Cardiac septum (tissue), 1 donor: ENCODE results near the gene TAS2R31. TPM values are rescaled to one million over a fixed set of nuclear protein-coding genes. Genes with fewer than 3 reads are reported as not detected.
"Not testable (repeated sequence)": the region's sequence is repeated elsewhere in the genome, so short reads cannot be mapped to it uniquely, and the experiment has no call there.

Experiments used
- DNase-seq: peaks from one replicate; pipeline ENCODE4 v3.0.0-alpha.2; 2020; ENCODE audit warnings: low spot score
- intact Hi-C: fragments of 100-400 bp; cut with DNase I; formaldehyde crosslinking; loops from one replicate; pipeline ENCODE4 v1.14.0; 2022
- long read RNA-seq: library from polyadenylated mRNA; unstranded; transcript quantifications from one replicate; pipeline ENCODE4 v2.0.0, GENCODE V29; 2021
- total RNA-seq: library from RNA; stranded (reverse); fragmentation: NEBNext Ultra II Directional; extraction: Animal tissue kit (Norgen Biotek cat#: 25700); gene quantifications from one replicate; pipeline ENCODE4 v1.2.1, GENCODE V29; 2021
- donor health status: DM: no; HTN: no; CAD: no.

Gene TAS2R31, protein sequence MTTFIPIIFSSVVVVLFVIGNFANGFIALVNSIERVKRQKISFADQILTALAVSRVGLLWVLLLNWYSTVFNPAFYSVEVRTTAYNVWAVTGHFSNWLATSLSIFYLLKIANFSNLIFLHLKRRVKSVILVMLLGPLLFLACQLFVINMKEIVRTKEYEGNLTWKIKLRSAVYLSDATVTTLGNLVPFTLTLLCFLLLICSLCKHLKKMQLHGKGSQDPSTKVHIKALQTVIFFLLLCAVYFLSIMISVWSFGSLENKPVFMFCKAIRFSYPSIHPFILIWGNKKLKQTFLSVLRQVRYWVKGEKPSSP
- total RNA-seq: 2.1 TPM
- long read RNA-seq: 0 reads

DNA sequence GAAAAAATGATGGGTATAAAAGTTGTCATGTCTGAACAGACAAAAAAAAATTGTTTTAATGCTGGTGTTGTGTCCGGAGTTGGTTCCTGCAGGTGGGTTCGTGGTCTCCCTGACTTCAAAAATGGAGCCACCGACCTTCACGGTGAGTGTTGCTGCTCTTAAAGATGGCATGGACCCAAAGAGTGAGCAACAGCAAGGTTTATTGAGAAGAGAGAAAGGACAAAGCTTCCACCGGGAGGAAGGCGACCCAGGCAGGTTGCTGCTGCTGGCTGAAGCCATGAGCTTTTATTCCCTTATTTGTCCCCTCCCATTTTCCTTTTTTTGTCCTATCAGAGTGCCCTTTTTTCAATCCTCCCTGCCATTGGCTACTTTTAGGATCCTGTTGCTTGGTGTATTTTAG, at the start of gene TAS2R31:
Gene TAS2R31, minus strand, starts transcription at position 101 of the 400 bp plus-strand sequence. Its CDS starts 72 bp downstream, at position 29.
- DNase-seq: no peak
- intact Hi-C loops: no loop called here

DNA sequence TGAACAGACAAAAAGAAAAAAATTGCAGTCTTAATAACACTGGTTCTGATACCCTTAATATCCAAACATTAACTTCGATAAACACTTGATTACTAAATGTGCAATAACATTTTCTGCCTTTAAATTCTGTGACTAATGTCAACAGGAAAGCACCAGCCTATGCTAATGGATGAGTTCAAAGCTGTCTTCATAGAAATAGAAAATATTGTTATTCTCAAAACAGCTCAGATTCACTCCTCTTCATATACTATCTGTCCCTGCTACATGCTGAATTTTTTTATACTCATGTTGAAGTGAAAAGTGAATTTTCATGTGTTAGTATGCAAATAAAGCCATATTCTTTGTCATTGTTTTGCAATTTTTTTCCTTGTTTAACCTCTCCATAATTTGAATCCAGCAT, 47.0 kb upstream of the TAS2R31 start:
- DNase-seq: no peak
- intact Hi-C loops: no loop called here

GRCh38 chr12:11075642-11076041, 44.4 kb upstream of the TAS2R31 start:
- intact Hi-C loops: no loop called here
- DNase-seq: no peak

- DNase-seq: no peak
- intact Hi-C loops: loop anchor here (2.0 kb wide), 1 partner anchor 57 kb away; no protein-coding TSS in a partner anchor
Measured at GRCh38 chr12:11071414-11071813, 40.2 kb upstream of the TAS2R31 start.

DNA sequence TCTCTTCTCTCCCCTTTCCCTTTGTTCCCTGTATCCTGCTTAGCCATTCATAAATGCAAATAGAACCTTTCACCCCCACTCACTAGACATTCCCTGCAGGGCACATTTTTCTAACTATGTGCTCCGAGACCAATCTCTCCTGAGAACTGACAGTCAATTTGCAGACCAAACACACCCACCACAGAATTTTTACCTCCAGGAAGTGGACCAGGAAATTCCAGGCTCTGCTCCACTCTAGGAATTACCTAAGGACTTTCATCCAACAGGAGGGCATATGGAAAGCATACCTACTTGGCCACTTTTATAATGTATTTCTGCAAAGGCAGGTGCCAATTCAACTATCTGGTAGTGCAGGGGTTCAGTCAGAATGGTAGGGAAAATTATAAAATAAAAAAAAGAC, 39.8 kb upstream of the TAS2R31 start:
- intact Hi-C loops: loop anchor here (2.0 kb wide), 1 partner anchor 56 kb away; no protein-coding TSS in a partner anchor
- DNase-seq: no peak

GRCh38 chr12:11069854-11070365, 38.7 kb upstream of the TAS2R31 start:
- DNase-seq: no peak
- intact Hi-C loops: loop anchor here (2.0 to 10.0 kb wide), 2 partner anchors 55 to 95 kb away; no protein-coding TSS in a partner anchor

DNA sequence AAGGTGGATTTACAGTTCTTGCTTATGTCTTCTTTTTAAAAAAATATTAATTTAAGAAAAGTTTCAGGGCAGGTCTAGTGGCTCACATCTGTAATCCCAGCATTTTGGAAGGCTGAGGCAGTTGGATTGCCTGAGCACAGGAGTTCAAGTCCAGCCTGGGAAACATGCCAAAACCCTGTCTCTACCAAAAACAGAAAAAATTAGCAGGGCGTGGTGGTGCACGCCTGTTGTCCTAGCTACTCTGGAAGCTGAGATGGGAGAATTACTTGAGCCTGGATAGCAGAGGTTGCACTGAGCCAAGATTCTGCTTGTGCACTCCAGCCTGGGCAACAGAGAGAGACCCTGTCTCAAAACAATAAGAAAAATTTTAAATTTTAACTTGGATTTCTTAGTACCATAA, 36.3 kb upstream of the TAS2R31 start:
- DNase-seq: no peak
- intact Hi-C loops: loop anchor here (10.0 kb wide), 1 partner anchor 97 kb away; no protein-coding TSS in a partner anchor

- not testable (repeated sequence) for DNase-seq
- intact Hi-C loops: loop anchor here (10.0 kb wide), 1 partner anchor 103 kb away; no protein-coding TSS in a partner anchor
Measured at GRCh38 chr12:11062194-11062593, 31.0 kb upstream of the TAS2R31 start, which contains the start of gene TAS2R46. Gene TAS2R46, minus strand, starts transcription at chr12:11062294. Its CDS starts 0 bp downstream, at chr12:11062294.

DNA sequence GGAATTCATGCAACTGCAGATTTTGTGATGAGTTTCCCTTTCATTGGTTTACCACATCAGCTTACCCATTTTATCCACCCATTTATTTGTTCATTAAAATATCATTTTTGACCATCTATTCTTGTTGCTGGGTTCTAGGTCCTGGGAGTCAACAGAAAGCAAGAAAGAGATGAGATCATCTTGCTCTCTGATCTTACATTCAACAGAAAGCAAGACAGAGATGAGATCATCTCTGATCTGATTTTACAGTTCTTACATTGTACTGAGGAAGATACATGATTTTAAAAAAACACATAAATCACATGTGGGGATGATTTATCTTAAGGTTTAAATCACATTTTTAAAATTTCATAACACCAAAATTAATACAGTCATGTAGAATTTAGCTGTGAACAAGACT, 28.6 kb upstream of the TAS2R31 start:
- DNase-seq: no peak
- intact Hi-C loops: loop anchor here (10.0 kb wide), 1 partner anchor 105 kb away; no protein-coding TSS in a partner anchor

- no peak for DNase-seq
- intact Hi-C loops: no loop called here
Measured at GRCh38 chr12:11059041-11059440, 27.8 kb upstream of the TAS2R31 start.

DNA sequence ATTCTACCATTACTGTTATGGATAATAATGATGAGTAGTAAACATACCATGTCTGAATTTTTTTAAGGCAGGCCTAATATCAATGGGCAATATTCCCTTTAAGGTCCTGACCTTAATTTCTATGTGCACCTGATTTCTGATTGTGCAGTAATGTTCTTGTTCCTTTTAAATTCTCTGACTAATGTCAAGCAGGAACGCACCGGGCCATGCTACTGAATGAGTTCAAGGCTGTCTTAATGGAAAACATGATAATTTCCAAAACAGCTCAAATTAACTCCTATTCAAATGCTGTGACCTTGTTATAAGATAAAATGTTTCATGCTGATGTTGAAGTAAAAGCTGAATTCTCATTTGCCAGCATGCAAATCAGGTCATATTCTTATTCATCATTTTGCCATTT, 24.1 kb upstream of the TAS2R31 start:
- intact Hi-C loops: no loop called here

DNA sequence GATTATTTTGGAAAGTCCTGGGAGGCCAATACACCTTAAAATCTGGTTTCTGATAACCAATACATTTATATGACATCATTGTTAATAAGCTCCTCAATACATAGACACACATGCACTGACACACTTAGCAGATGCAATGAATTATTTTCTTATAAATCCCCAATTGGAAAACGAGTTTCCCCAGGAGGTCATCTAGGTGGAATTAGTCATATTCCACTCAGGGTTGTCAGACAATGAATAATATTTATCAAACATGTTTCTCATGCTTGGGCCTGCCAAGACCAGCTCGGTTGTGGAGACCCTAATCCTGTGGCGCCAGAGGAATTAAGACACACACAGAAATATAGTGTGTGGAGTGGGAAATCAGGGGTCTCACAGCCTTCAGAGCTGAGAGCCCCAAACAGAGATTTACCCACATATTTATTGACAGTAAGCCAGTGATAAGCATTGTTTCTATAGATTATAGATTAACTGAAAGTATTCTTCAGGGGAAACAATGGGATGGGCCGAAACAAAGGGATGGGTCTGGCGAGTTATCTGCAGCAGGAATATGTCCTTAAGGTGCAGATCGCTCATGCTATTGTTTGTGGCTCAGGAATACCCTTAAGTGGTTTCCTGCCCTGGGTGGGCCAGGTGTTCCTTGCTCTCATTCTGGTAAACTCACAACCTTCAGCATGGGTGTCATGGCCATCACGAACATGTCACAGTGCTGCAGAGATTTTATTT, 18.8 kb upstream of the TAS2R31 start:
- DNase-seq, intact Hi-C loops: not testable (repeated sequence)

More for the DNA sequence above, 24.1 kb upstream of the TAS2R31 start:
- DNase-seq: no peak

- intact Hi-C loops: not testable (repeated sequence)
Measured at GRCh38 chr12:11041366-11041765, 10.2 kb upstream of the TAS2R31 start.

GRCh38 chr12:11040162-11040561, 9.0 kb upstream of the TAS2R31 start:
- intact Hi-C loops: no loop called here

More at GRCh38 chr12:11041366-11041765, 10.2 kb upstream of the TAS2R31 start:
- DNase-seq: not testable (repeated sequence)

DNA sequence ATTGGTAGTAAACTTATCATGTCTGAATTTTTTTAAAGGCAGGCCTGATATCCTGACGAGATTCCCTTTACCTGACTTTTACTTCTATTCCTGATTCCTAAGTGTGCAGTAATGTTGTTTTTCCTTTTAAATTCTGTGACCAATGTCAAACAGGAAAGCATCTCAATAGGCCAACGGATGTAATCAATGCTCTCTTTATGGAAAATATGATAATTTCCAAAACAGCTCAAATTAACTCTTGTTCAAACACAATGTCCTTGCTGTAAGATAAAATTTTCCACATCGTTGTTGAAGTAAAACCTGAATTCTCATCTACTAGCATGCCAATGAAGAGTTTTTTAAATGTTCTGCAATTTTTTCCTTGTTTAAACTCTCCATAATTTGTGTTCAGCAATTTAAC, 8.0 kb upstream of the TAS2R31 start:
- intact Hi-C loops: no loop called here
- DNase-seq: no peak

More at GRCh38 chr12:11040162-11040561, 9.0 kb upstream of the TAS2R31 start:
- no peak for DNase-seq

DNA sequence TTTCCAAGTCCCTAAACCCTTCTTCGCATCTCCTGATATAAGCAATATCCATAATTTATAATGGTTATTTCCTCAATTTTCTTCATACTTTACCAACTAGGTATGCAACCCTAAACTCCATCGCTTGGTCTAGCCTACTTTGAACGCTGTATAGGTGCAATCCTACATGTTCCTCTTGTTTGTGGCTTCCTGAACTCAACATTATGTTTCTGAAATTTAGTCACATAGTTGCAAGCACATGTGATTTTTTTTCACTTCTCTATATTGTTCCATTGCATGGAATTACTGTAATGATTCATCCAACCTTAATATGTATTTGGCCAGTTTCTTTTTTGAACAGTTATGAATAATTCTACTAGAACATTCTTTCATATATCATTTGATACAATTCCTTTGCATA, 2.8 kb upstream of the TAS2R31 start:
- intact Hi-C loops, DNase-seq: not testable (repeated sequence)

GRCh38 chr12:11026118-11026517, 5.1 kb downstream of the TAS2R31 start:
- intact Hi-C loops: no loop called here

GRCh38 chr12:11023387-11023786, 7.8 kb downstream of the TAS2R31 start:
- intact Hi-C loops: no loop called here
- DNase-seq: no peak

More at GRCh38 chr12:11026118-11026517, 5.1 kb downstream of the TAS2R31 start:
- DNase-seq: no peak

DNA sequence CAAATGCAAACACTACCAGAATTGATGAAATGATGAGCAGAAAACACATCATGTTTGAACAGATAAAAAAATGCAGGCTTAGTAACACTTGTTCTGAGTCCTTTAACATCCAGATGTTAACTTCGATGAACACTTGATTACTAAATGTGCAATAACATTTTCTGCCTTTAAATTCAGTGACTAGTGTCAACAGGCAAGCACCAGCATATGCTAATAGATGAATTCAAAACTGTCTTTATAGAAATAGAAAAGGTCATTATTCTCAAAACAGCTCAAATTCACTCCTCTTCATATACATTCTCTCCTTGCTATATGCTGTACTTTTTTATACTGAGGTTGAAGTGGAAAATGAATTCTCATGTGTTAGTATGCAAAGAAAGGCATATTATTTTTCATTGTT, 8.7 kb downstream of the TAS2R31 start, which contains the start of gene TAS2R19:
Gene TAS2R19, minus strand, starts transcription at position 101 of the 400 bp plus-strand sequence. Its CDS starts 49 bp downstream, at position 52.
- intact Hi-C loops: no loop called here
- DNase-seq: no peak

- intact Hi-C loops: no loop called here
- no peak for DNase-seq
Measured at GRCh38 chr12:11016937-11017336, 14.3 kb downstream of the TAS2R31 start.
